HCT116 (cell line): ENCODE data around the gene CSTPP1. TPM values are rescaled to one million over a fixed set of nuclear protein-coding genes. Genes with fewer than 3 reads are reported as not detected.
A peak's percentile ranks its signal among the peaks of the same experiment; 100 is the strongest.

ENCODE experiments used
- ATAC-seq: fragments of 200-7000 bp; cut with Tn5 transposase; 2 replicates; pipeline ENCODE4 v1.9.1; 2020; ENCODE audit warnings: mild to moderate bottlenecking, moderate library complexity
- BruUV-seq: library from RNA; stranded (reverse); fragments of 400-500 nt; replicated peaks from 2 replicates; lab custom pipeline; 2021; lab: Mats Ljungman, UMichigan
- CTCF ChIA-PET: fragments of 300-600 bp; sonication (Branson Sonifier 250); formaldehyde crosslinking; loops from one replicate; lab custom pipeline; 2021; ENCODE audit warnings: antibody characterized with exemption; lab: Charles Lee
- POLR2A ChIA-PET: fragments of 300-600, 350-600 bp; sonication (Branson Sonifier 250); formaldehyde crosslinking; loops from one replicate; lab custom pipeline; 2021; ENCODE audit warnings: antibody characterized with exemption; lab: Charles Lee
- RAD21 ChIA-PET, 2 experiments: fragments of 300-600 bp; sonication (Branson Sonifier 250); formaldehyde crosslinking; loops; one replicate each; lab custom pipeline; 2023; ENCODE audit warnings: low total read pairs in 2 of 2; ENCODE audit not compliant: uncharacterized antibody in 2 of 2, unreplicated experiment in 2 of 2, low non-redundant PET in 1 of 2; lab: Charles Lee
- DNase-seq: peaks from one replicate; pipeline ENCODE4 v3.0.0-alpha.2; 2010; ENCODE audit warnings: low read depth, low spot score
- H2AFZ ChIP-seq: fragments of 200-600 bp; shearing (Covaris generic), sonication (generic); 2 replicates; pipeline ENCODE4 v1.6.1; 2017; ENCODE audit warnings: low read depth, mixed run types, mixed read lengths, antibody characterized with exemption, low read length; ENCODE audit not compliant: poor library complexity, severe bottlenecking
- H3K27ac ChIP-seq: 2 replicates; pipeline ENCODE4 v1.5.1; 2012; ENCODE audit warnings: low read depth, low read length
- H3K27me3 ChIP-seq: fragments of 200-600 bp; sonication (generic); 2 replicates; pipeline ENCODE4 v1.6.1; 2016; ENCODE audit warnings: mixed run types, low read length, mixed read lengths; ENCODE audit not compliant: insufficient read depth
- H3K36me3 ChIP-seq, 2 experiments: fragments of 200-500 bp in 1 of 2; fragments of 200-600 bp in 1 of 2; sonication (Bioruptor generic) in 1 of 2; sonication (generic) in 1 of 2; 2 replicates each; pipeline versions ENCODE4 v1.5.1 to v1.6.1; 2014 to 2016; ENCODE audit warnings: low read length in 2 of 2, inconsistent platforms in 1 of 2, mixed read lengths in 1 of 2, mixed run types in 1 of 2; ENCODE audit not compliant: insufficient read depth in 2 of 2, control insufficient read depth in 1 of 2
- H3K4me1 ChIP-seq, 2 experiments: fragments of 200-600 bp in 1 of 2; sonication (generic) in 1 of 2; 2 replicates each; pipeline versions ENCODE4 v1.5.1 to v1.6.1; 2012 to 2017; ENCODE audit warnings: low read length in 2 of 2, inconsistent platforms in 1 of 2, mild to moderate bottlenecking in 1 of 2, mixed read lengths in 1 of 2, mixed run types in 1 of 2, moderate library complexity in 1 of 2; ENCODE audit not compliant: insufficient read depth in 2 of 2, control insufficient read depth in 1 of 2
- H3K4me2 ChIP-seq: fragments of 200-600 bp; sonication (generic); 2 replicates; pipeline ENCODE4 v1.6.1; 2017; ENCODE audit warnings: mixed run types, low read length, mixed read lengths
- H3K4me3 ChIP-seq, 2 experiments: fragments of 200-600 bp in 1 of 2; sonication (generic) in 1 of 2; replicated peaks in 1 of 2; 2 replicates each; pipeline ENCODE4 v1.5.1; 2011 to 2016; ENCODE audit warnings: low read length in 2 of 2, control low read depth in 1 of 2, low read depth in 1 of 2, mild to moderate bottlenecking in 1 of 2, mixed read lengths in 1 of 2, mixed run types in 1 of 2
- H3K79me2 ChIP-seq: fragments of 200-600 bp; sonication (generic); 2 replicates; pipeline ENCODE4 v1.6.1; 2017; ENCODE audit warnings: mild to moderate bottlenecking, mixed run types, low read length, moderate library complexity, mixed read lengths; ENCODE audit not compliant: insufficient read depth
- H3K9ac ChIP-seq: fragments of 200-600 bp; sonication (generic); 2 replicates; pipeline ENCODE4 v1.6.1; 2016; ENCODE audit warnings: low read length, mixed read lengths
- H3K9me2 ChIP-seq: fragments of 200-600 bp; sonication (generic), shearing (Covaris generic); 2 replicates; pipeline ENCODE4 v1.6.1; 2017; ENCODE audit warnings: mixed run types, mild to moderate bottlenecking, moderate library complexity; ENCODE audit not compliant: insufficient read depth
- H3K9me3 ChIP-seq, 2 experiments: fragments of 200-500 bp in 1 of 2; fragments of 200-600 bp in 1 of 2; sonication (Bioruptor generic) in 1 of 2; sonication (generic) in 1 of 2; 2 replicates each; pipeline ENCODE4 v1.6.1; 2014 to 2017; ENCODE audit warnings: low read length in 2 of 2, mixed read lengths in 2 of 2, inconsistent platforms in 1 of 2, low read depth in 1 of 2, mild to moderate bottlenecking in 1 of 2, mixed run types in 1 of 2, moderate library complexity in 1 of 2; ENCODE audit not compliant: control insufficient read depth in 1 of 2, insufficient read depth in 1 of 2
- H4K20me1 ChIP-seq: fragments of 200-600 bp; sonication (generic), shearing (Covaris generic); 2 replicates; pipeline ENCODE4 v1.6.1; 2017; ENCODE audit warnings: mixed run types, mild to moderate bottlenecking, moderate library complexity; ENCODE audit not compliant: insufficient read depth
- ATF3 ChIP-seq: IDR thresholded peaks from 2 replicates; pipeline ENCODE4 v1.6.1; 2012
- CBX3 ChIP-seq: IDR thresholded peaks from 2 replicates; pipeline ENCODE4 v1.6.1; 2012; ENCODE audit warnings: low read depth
- CEBPB ChIP-seq: IDR thresholded peaks from 2 replicates; pipeline ENCODE4 v1.6.1; 2012; ENCODE audit warnings: low read depth
- EGR1 ChIP-seq: IDR thresholded peaks from 2 replicates; pipeline ENCODE4 v1.6.1; 2012; ENCODE audit warnings: low read depth
- EZH2 ChIP-seq: fragments of 200-600 bp; sonication (generic); IDR thresholded peaks from 2 replicates; pipeline ENCODE4 v1.6.1; 2017; ENCODE audit warnings: antibody characterized with exemption, mixed run types
- EZH2phosphoT487 ChIP-seq: fragments of 200-600 bp; IDR thresholded peaks from 2 replicates; pipeline ENCODE4 v1.6.1; 2018; ENCODE audit warnings: antibody characterized with exemption, borderline replicate concordance
- FOSL1 ChIP-seq: IDR thresholded peaks from 2 replicates; pipeline ENCODE4 v1.6.1; 2012; ENCODE audit warnings: low read depth
- JUND ChIP-seq: IDR thresholded peaks from 2 replicates; pipeline ENCODE4 v1.6.1; 2012
- POLR2A ChIP-seq: IDR thresholded peaks from 2 replicates; pipeline ENCODE4 v1.7.0; 2011; ENCODE audit warnings: borderline replicate concordance; ENCODE audit not compliant: insufficient read depth, insufficient read length; ENCODE audit errors: extremely low read depth
- POLR2AphosphoS5 ChIP-seq: IDR thresholded peaks from 2 replicates; pipeline ENCODE4 v1.6.1; 2011; ENCODE audit warnings: mild to moderate bottlenecking, low read depth, low read length, moderate library complexity
- RAD21 ChIP-seq: IDR thresholded peaks from 2 replicates; pipeline ENCODE4 v1.6.1; 2012; ENCODE audit warnings: low read depth, mild to moderate bottlenecking
- REST ChIP-seq: IDR thresholded peaks from 2 replicates; pipeline ENCODE4 v1.6.1; 2012; ENCODE audit warnings: low read depth
- SIN3A ChIP-seq: IDR thresholded peaks from 2 replicates; pipeline ENCODE4 v1.6.1; 2012; ENCODE audit warnings: low read depth
- SP1 ChIP-seq: IDR thresholded peaks from 2 replicates; pipeline ENCODE4 v1.6.1; 2012; ENCODE audit warnings: low read depth
- TCF7L2 ChIP-seq: IDR thresholded peaks from 2 replicates; pipeline ENCODE4 v1.7.0; 2011; ENCODE audit warnings: borderline replicate concordance, inconsistent platforms; ENCODE audit not compliant: insufficient read depth, insufficient read length; ENCODE audit errors: extremely low read depth
- ZNF274 ChIP-seq: fragments of 200-500 bp; sonication (Bioruptor generic); IDR thresholded peaks from 2 replicates; pipeline ENCODE4 v1.6.1; 2014; ENCODE audit warnings: mild to moderate bottlenecking, low read depth, low read length, inconsistent platforms
- intact Hi-C: fragments of 100-400 bp; cut with micrococcal nuclease; formaldehyde crosslinking; loops from 2 replicates; pipeline ENCODE4 v1.10.0; 2022
- total RNA-seq: library from RNA; stranded (reverse); gene quantifications from one replicate; pipeline ENCODE4 v1.2.1, GENCODE V29; 2021; ENCODE audit not compliant: unreplicated experiment

CSTPP1 gene
- total RNA-seq, 1 experiment from 2014 or later = 24.7 TPM

- ATAC-seq = no peak
- peak overlapping the region; percentile 99; the same call in 1 of the 2 replicates for H3K9ac ChIP-seq
- ChIA-PET RAD21 (no interaction called here), POLR2A (no interaction called here), CTCF (interaction anchor here (2.0 to 2.7 kb wide), 2 partner anchors 82 to 177 kb away, joined by 10 to 11 read pairs; no protein-coding TSS in a partner anchor)
- no peak overlapping the region; a peak in 1 of 4 replicates for H3K4me3 ChIP-seq
- no peaks in the 10 kb centered on the region for H3K27me3 ChIP-seq
- no peaks in the 10 kb centered on the region for H3K9me2 ChIP-seq
- no peak for DNase-seq
- peaks cover 3 to 20% of the 10 kb centered on the region in 2 experiments; a peak in 1 of 4 replicates for H3K36me3 ChIP-seq
- BruUV-seq = no TSS peak
- H4K20me1 ChIP-seq = no peaks in the 10 kb centered on the region
- peak overlapping the region; percentile 89 for H3K27ac ChIP-seq
- peaks cover 11 to 24% of the 10 kb centered on the region in 2 experiments; a peak in 3 of 4 replicates for H3K4me1 ChIP-seq
- TF ChIP-seq CBX3 = no peak
- no peak for TF ChIP-seq REST
- H3K79me2 ChIP-seq = peaks cover 42% of the 10 kb centered on the region
- H2AFZ ChIP-seq = no peak overlapping the region
- H3K9me3 ChIP-seq = no peaks in the 10 kb centered on the region
- H3K4me2 ChIP-seq = peak overlapping the region; percentile 86
- intact Hi-C loops = loop anchor here (1.0 to 5.0 kb wide), 4 partner anchors 39 to 177 kb away; partner anchors contain the start of gene ACP2
Observed at GRCh38 chr11:47177846-47178245, 241.3 kb downstream of the CSTPP1 start.

- Histone ChIP-seq H2AFZ (no peak overlapping the region), H3K9me2 (no peaks in the 10 kb centered on the region), H3K4me3 (no peak overlapping the region), H3K4me1 (peaks cover 11 to 24% of the 10 kb centered on the region in 2 experiments; a peak in 3 of 4 replicates), H3K27ac (peak overlapping the region; percentile 89), H3K27me3 (no peaks in the 10 kb centered on the region), H4K20me1 (no peaks in the 10 kb centered on the region), H3K4me2 (no peak overlapping the region), H3K79me2 (peaks cover 42% of the 10 kb centered on the region), H3K36me3 (peaks cover 0 to 15% of the 10 kb centered on the region in 2 experiments; a peak in 1 of 4 replicates), H3K9me3 (no peaks in the 10 kb centered on the region), H3K9ac (no peak overlapping the region)
- intact Hi-C loops = loop anchor here (5.0 kb wide), 1 partner anchor 39 kb away; no protein-coding TSS in a partner anchor
- ChIA-PET POLR2A (no interaction called here), RAD21 (no interaction called here), CTCF (interaction anchor here (2.0 to 2.7 kb wide), 2 partner anchors 81 to 176 kb away, joined by 10 to 11 read pairs; no protein-coding TSS in a partner anchor)
- DNase-seq (no peak), ATAC-seq (no peak)
- TF ChIP-seq CBX3 = no peak
- no peak for TF ChIP-seq SP1
- no peak for TF ChIP-seq ATF3
- TF ChIP-seq EGR1 = no peak
- TF ChIP-seq ZNF274 = no peak
- TF ChIP-seq EZH2 = no peak
- no peak for TF ChIP-seq SIN3A
- no peak for TF ChIP-seq JUND
- no peak for TF ChIP-seq CEBPB
- TF ChIP-seq POLR2A = no peak
- TF ChIP-seq POLR2AphosphoS5 = no peak
- no peak for TF ChIP-seq RAD21
- no peak for TF ChIP-seq TCF7L2
- TF ChIP-seq FOSL1 = no peak
- TF ChIP-seq EZH2phosphoT487 = no peak
- no TSS peak for BruUV-seq
Observed at GRCh38 chr11:47178316-47178715, 241.8 kb downstream of the CSTPP1 start.
